Thoracic aorta (tissue), 2 donors: ENCODE results near the gene CTBP2. TPM values are rescaled to one million over a fixed set of nuclear protein-coding genes. Genes with fewer than 3 reads are reported as not detected.

Source experiments
- ATAC-seq: fragments of 150-250 bp; one replicate; pipeline ENCODE4 v1.8.0; 2017; ENCODE audit warnings: low read depth; ENCODE audit not compliant: insufficient number of reproducible peaks, low FRiP score
- DNase-seq: peaks from one replicate; pipeline ENCODE4 v3.0.0-alpha.2; 2020; ENCODE audit warnings: low spot score
- H3K27ac ChIP-seq, 2 donors: fragments of 200-600 bp; sonication (generic); 1 replicate in 1 of 2; 2 replicates in 1 of 2; pipeline ENCODE4 v1.5.1; 2016; ENCODE audit warnings: mild to moderate bottlenecking in 2 of 2, moderate library complexity in 2 of 2
- H3K27me3 ChIP-seq: fragments of 200-600 bp; sonication (generic); replicated peaks from 2 replicates; pipeline ENCODE4 v1.6.0; 2016; ENCODE audit warnings: mild to moderate bottlenecking; ENCODE audit not compliant: insufficient read depth
- H3K36me3 ChIP-seq: fragments of 200-600 bp; sonication (generic); one replicate; pipeline ENCODE4 v1.5.1; 2016
- H3K4me1 ChIP-seq, 2 donors: fragments of 200-600 bp; sonication (generic); 1 replicate in 1 of 2; 2 replicates in 1 of 2; pipeline versions ENCODE4 v1.5.1 to v1.6.0; 2016; ENCODE audit warnings: low read depth in 2 of 2, mild to moderate bottlenecking in 1 of 2; ENCODE audit not compliant: control insufficient read depth in 1 of 2
- H3K4me3 ChIP-seq: fragments of 200-600 bp; sonication (generic); 2 replicates; pipeline ENCODE4 v1.5.1; 2016; ENCODE audit warnings: mild to moderate bottlenecking
- H3K9me3 ChIP-seq: fragments of 200-600 bp; sonication (generic); 2 replicates; pipeline ENCODE4 v1.5.1; 2016
- CTCF ChIP-seq: fragments of 200-600 bp; sonication (generic); IDR thresholded peaks from one replicate; pipeline ENCODE4 v1.5.1; 2019; ENCODE audit warnings: antibody characterized with exemption
- total RNA-seq, 2 donors: library from RNA; depleted of rRNA; stranded (reverse); fragments of >200 nt; gene quantifications; one replicate each; pipeline versions ENCODE4 v1.1.0 to v1.2.3, GENCODE V29; 2016

CTBP2 gene
- total RNA-seq, 2 donors from 2014 or later, result 62.8 to 80.6 TPM

GRCh38 chr10:125144206-125144605, 16.2 kb downstream of the CTBP2 start:
- no peak overlapping the region for H3K27ac ChIP-seq
- ATAC-seq, result no peak

GRCh38 chr10:125142946-125143345, 17.4 kb downstream of the CTBP2 start:
- Histone ChIP-seq H3K36me3 (no peaks in the 10 kb centered on the region), H3K4me3 (no peak overlapping the region), H3K27ac (no peak overlapping the region), H3K4me1 (peaks cover 26 to 80% of the 10 kb centered on the region in 2 donors), H3K27me3 (no peaks in the 10 kb centered on the region), H3K9me3 (no peaks in the 10 kb centered on the region)
- TF ChIP-seq CTCF, result no peak
- ATAC-seq (no peak), DNase-seq (no peak)

More at GRCh38 chr10:125144206-125144605, 16.2 kb downstream of the CTBP2 start:
- Histone ChIP-seq H3K36me3 (no peaks in the 10 kb centered on the region), H3K4me3 (no peak overlapping the region), H3K9me3 (no peaks in the 10 kb centered on the region), H3K27me3 (no peaks in the 10 kb centered on the region), H3K4me1 (peaks cover 36 to 82% of the 10 kb centered on the region in 2 donors)
- no peak for TF ChIP-seq CTCF
- no peak for DNase-seq

GRCh38 chr10:125141860-125142484, 18.4 kb downstream of the CTBP2 start:
- Histone ChIP-seq H3K27me3 (no peaks in the 10 kb centered on the region), H3K9me3 (no peaks in the 10 kb centered on the region), H3K4me3 (no peak overlapping the region), H3K27ac (no peak overlapping the region), H3K4me1 (peaks cover 16 to 80% of the 10 kb centered on the region in 2 donors), H3K36me3 (no peaks in the 10 kb centered on the region)
- DNase-seq, result no peak
- no peak for ATAC-seq
- no peak for TF ChIP-seq CTCF

DNA sequence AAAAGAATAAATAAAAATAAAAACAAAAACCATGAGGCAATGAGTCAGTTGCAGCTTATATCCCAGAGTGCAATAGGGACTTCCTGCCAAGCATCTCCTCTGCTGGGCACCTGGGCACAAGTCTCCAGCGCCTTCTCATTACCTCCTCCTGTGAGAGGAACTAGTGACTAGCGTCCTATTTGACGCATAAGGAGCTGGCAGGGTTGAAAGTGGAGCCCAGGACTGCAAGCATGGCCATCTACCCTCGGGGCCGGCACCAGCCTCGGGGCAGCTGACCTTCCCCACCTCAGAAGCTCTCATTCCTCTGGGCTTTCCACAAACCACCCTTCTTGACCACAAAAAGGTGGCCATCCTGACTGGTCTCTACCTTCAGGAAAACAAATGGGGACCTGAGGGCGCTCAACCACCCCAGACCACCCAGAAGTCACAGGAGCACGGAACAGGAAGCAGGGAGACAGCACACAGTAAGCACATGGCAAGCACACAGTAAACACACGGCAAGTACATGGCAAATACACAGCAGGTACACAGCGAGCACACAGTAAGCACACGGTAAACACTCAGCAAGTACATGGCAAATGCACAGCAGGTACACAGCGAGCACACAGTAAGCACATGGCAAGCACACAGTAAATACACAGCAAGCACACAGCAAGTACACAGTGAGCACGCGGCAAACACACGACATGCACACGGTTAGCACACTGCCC, 19.1 kb downstream of the CTBP2 start:
- Histone ChIP-seq H3K9me3 (no peaks in the 10 kb centered on the region), H3K27me3 (no peaks in the 10 kb centered on the region), H3K27ac (no peak overlapping the region), H3K4me3 (no peak overlapping the region), H3K4me1 (peaks cover 15 to 80% of the 10 kb centered on the region in 2 donors), H3K36me3 (no peaks in the 10 kb centered on the region)
- DNase-seq, result no peak
- no peak for TF ChIP-seq CTCF
- ATAC-seq, result no peak

- Histone ChIP-seq H3K9me3 (no peaks in the 10 kb centered on the region), H3K36me3 (no peaks in the 10 kb centered on the region), H3K4me1 (peaks cover 14 to 77% of the 10 kb centered on the region in 2 donors), H3K27ac (no peak overlapping the region), H3K4me3 (no peak overlapping the region), H3K27me3 (no peaks in the 10 kb centered on the region)
- ATAC-seq (no peak), DNase-seq (no peak)
- TF ChIP-seq CTCF, result no peak
Measured at GRCh38 chr10:125140151-125140550, 20.2 kb downstream of the CTBP2 start.
